Common myeloid progenitor, CD34-positive (primary cell): ENCODE measurements around the gene IQCH.

Experiments used
- CTCF ChIA-PET: fragments of 350-600 bp; sonication (Branson Sonifier 250); formaldehyde crosslinking; loops from one replicate; lab custom pipeline; 2021; ENCODE audit warnings: antibody characterized with exemption; lab: Charles Lee
- POLR2A ChIA-PET: fragments of 350-600 bp; sonication (Branson Sonifier 250); formaldehyde crosslinking; loops from one replicate; lab custom pipeline; 2021; ENCODE audit warnings: antibody characterized with exemption; lab: Charles Lee
- DNase-seq, 3 donors: peaks; one replicate each; pipeline versions ENCODE4 v3.0.0 to v3.0.0-alpha.2; 2013
- H3K27ac ChIP-seq, 2 experiments: 1 replicate in 1 of 2; 2 replicates in 1 of 2; pipeline ENCODE4 v1.7.0; 2013; ENCODE audit warnings: inconsistent platforms in 2 of 2, low read length in 2 of 2, mild to moderate bottlenecking in 2 of 2, low read depth in 1 of 2, moderate library complexity in 1 of 2; ENCODE audit not compliant: severe bottlenecking in 2 of 2, insufficient read depth in 1 of 2, poor library complexity in 1 of 2
- H3K27me3 ChIP-seq, 5 experiments: replicated peaks in 2 of 5; 1 replicate in 3 of 5; 2 replicates in 2 of 5; pipeline versions ENCODE4 v1.6.1 to v1.7.0; 2013; ENCODE audit warnings: low read length in 4 of 5, mild to moderate bottlenecking in 2 of 5, moderate library complexity in 2 of 5, inconsistent platforms in 1 of 5; ENCODE audit not compliant: insufficient read depth in 5 of 5, control insufficient read depth in 4 of 5
- H3K36me3 ChIP-seq, 4 experiments: 1 replicate in 2 of 4; 2 replicates in 2 of 4; pipeline versions ENCODE4 v1.6.1 to v1.7.0; 2013; ENCODE audit warnings: low read length in 3 of 4, control low read depth in 1 of 4, mild to moderate bottlenecking in 1 of 4; ENCODE audit not compliant: control insufficient read depth in 4 of 4, insufficient read depth in 4 of 4
- H3K4me1 ChIP-seq, 4 experiments: 1 replicate in 3 of 4; 2 replicates in 1 of 4; pipeline versions ENCODE4 v1.6.1 to v1.7.1; 2013; ENCODE audit warnings: low read length in 3 of 4, mild to moderate bottlenecking in 3 of 4, control low read depth in 1 of 4, inconsistent platforms in 1 of 4, moderate library complexity in 1 of 4; ENCODE audit not compliant: control insufficient read depth in 4 of 4, insufficient read depth in 4 of 4; ENCODE audit errors: control extremely low read depth in 1 of 4
- H3K4me3 ChIP-seq, 7 experiments: 1 replicate in 4 of 7; 2 replicates in 3 of 7; pipeline versions ENCODE4 v1.5.1 to v1.7.0; 2013; ENCODE audit warnings: mild to moderate bottlenecking in 7 of 7, low read length in 6 of 7, moderate library complexity in 6 of 7, inconsistent platforms in 2 of 7, low read depth in 2 of 7, control low read depth in 1 of 7; ENCODE audit not compliant: insufficient read depth in 4 of 7, control insufficient read depth in 1 of 7; ENCODE audit errors: extremely low read depth in 1 of 7
- H3K9me3 ChIP-seq, 5 experiments: 1 replicate in 4 of 5; 2 replicates in 1 of 5; pipeline versions ENCODE4 v1.6.1 to v1.7.1; 2013; ENCODE audit warnings: low read length in 4 of 5, mild to moderate bottlenecking in 2 of 5, inconsistent platforms in 1 of 5, low read depth in 1 of 5, moderate library complexity in 1 of 5; ENCODE audit not compliant: control insufficient read depth in 4 of 5, insufficient read depth in 2 of 5; ENCODE audit errors: control extremely low read depth in 1 of 5
- WGBS: methylation state at CpG from one replicate; pipeline ENCODE4 v1.1.5; 2013; ENCODE audit not compliant: insufficient coverage; 5-methylcytosine and 5-hydroxymethylcytosine counted together

Gene IQCH

DNA sequence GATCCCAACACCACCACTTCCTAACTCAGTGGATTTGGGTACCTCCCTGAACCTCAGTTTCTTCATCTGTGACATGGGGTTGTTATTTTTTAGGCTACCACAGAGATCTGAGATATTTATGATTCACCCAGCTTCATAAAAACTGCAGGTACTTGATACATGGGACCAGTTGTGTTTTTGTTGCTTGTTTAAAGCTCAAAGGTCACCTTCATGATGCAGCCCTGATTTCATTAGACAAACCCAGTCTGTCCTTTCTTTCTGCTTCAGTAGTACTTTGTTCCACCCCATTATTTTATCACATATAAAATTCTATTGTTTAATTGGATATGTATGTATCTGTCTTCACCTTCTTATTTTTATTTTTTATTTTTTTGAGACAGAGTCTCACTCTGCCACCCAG is 208.9 kb downstream of the IQCH start:
- DNase-seq: no peak
- Histone ChIP-seq H3K36me3 (peaks cover 0 to 6% (median 2%) of the 10 kb centered on the region in 4 experiments), H3K9me3 (no peaks in the 10 kb centered on the region), H3K4me3 (no peak overlapping the region), H3K27ac (no peak overlapping the region), H3K4me1 (peaks cover 0 to 2% (median 0%) of the 10 kb centered on the region in 4 experiments), H3K27me3 (no peaks in the 10 kb centered on the region)
- ChIA-PET CTCF (no interaction called here), POLR2A (no interaction called here)

- Histone ChIP-seq H3K27me3 (no peaks in the 10 kb centered on the region), H3K27ac (no peak overlapping the region), H3K4me3 (no peak overlapping the region), H3K4me1 (peaks cover 0 to 2% (median 0%) of the 10 kb centered on the region in 4 experiments), H3K9me3 (no peaks in the 10 kb centered on the region), H3K36me3 (peaks cover 0 to 3% (median under 1%) of the 10 kb centered on the region in 4 experiments)
- peak; percentile 13 to 40 (median 13) for DNase-seq
- CTCF ChIA-PET: interaction anchor here (0.6 to 1.5 kb wide), 3 partner anchors 9 to 462 kb away, joined by 3 to 10 read pairs (median 4); no protein-coding TSS in a partner anchor
- POLR2A ChIA-PET: no interaction called here
- WGBS: 89% methylated on average over 10 of the region's 12 CpGs
Observed at GRCh38 chr15:67465196-67465952, 210.8 kb downstream of the IQCH start.

- H3K4me1 ChIP-seq: peaks cover 0 to 2% (median 0%) of the 10 kb centered on the region in 4 experiments
- H3K9me3 ChIP-seq: no peaks in the 10 kb centered on the region
- H3K27ac ChIP-seq: no peak overlapping the region
- no peaks in the 10 kb centered on the region for H3K27me3 ChIP-seq
- H3K36me3 ChIP-seq: peaks cover 0 to 4% (median under 1%) of the 10 kb centered on the region in 4 experiments
- no peak for DNase-seq
- WGBS: 100% methylated on average over 2 of the region's 3 CpGs
- ChIA-PET POLR2A (no interaction called here), CTCF (interaction anchor here (0.7 to 1.0 kb wide), 2 partner anchors 9 to 13 kb away, joined by 3 read pairs; no protein-coding TSS in a partner anchor)
- no peak overlapping the region for H3K4me3 ChIP-seq
Observed at GRCh38 chr15:67468416-67468815, 213.8 kb downstream of the IQCH start.

- H3K27ac ChIP-seq: no peak overlapping the region
- H3K27me3 ChIP-seq: no peaks in the 10 kb centered on the region
- no peak for DNase-seq
- WGBS: 94% methylated on average over 2 of the region's 3 CpGs
- ChIA-PET CTCF (no interaction called here), POLR2A (no interaction called here)
- H3K4me3 ChIP-seq: no peak overlapping the region
- H3K9me3 ChIP-seq: no peaks in the 10 kb centered on the region
- H3K36me3 ChIP-seq: peaks cover 0 to 6% (median under 1%) of the 10 kb centered on the region in 4 experiments
- peaks cover 0 to 2% (median 0%) of the 10 kb centered on the region in 4 experiments for H3K4me1 ChIP-seq
Observed at GRCh38 chr15:67469680-67470079, 215.1 kb downstream of the IQCH start.

GRCh38 chr15:67472957-67473356 is 218.4 kb downstream of the IQCH start:
- ChIA-PET CTCF (no interaction called here), POLR2A (no interaction called here)
- Histone ChIP-seq H3K9me3 (no peaks in the 10 kb centered on the region), H3K27ac (no peak overlapping the region), H3K4me1 (no peaks in the 10 kb centered on the region), H3K36me3 (peaks cover 0 to 3% (median 0%) of the 10 kb centered on the region in 4 experiments), H3K4me3 (no peak overlapping the region), H3K27me3 (no peaks in the 10 kb centered on the region)
- DNase-seq: no peak
- 100% methylated on average over 1 of the region's 1 CpG for WGBS

GRCh38 chr15:67474405-67475110 is 220.0 kb downstream of the IQCH start:
- CTCF ChIA-PET: interaction anchor here (1.1 kb wide), 1 partner anchor 16 kb away, joined by 3 read pairs; no protein-coding TSS in a partner anchor
- Histone ChIP-seq H3K9me3 (no peaks in the 10 kb centered on the region), H3K27me3 (no peaks in the 10 kb centered on the region), H3K36me3 (peaks cover 0 to 3% (median 0%) of the 10 kb centered on the region in 4 experiments), H3K4me1 (no peaks in the 10 kb centered on the region), H3K27ac (no peak overlapping the region), H3K4me3 (no peak overlapping the region)
- no peak for DNase-seq
- 89% methylated on average over 4 of the region's 5 CpGs for WGBS
- POLR2A ChIA-PET: no interaction called here
